Esophagus squamous epithelium (tissue), 5 donors: ENCODE measurements around the gene C3orf33. TPM values are rescaled to one million over a fixed set of nuclear protein-coding genes. Genes with fewer than 3 reads are reported as not detected.

Experiments used
- DNase-seq: peaks from one replicate; lab custom pipeline; 2025; lab: John Stamatoyannopoulos, UW
- H3K27ac ChIP-seq, 4 donors: fragments of 200-600 bp; sonication (generic); one replicate each; pipeline ENCODE4 v1.5.1; 2016 to 2019; ENCODE audit warnings: mild to moderate bottlenecking in 1 of 4
- H3K27me3 ChIP-seq, 4 donors: fragments of 200-600 bp; sonication (generic); 1 replicate in 3 of 4; 2 replicates in 1 of 4; pipeline versions ENCODE4 v1.5.1 to v1.6.0; 2017 to 2021; ENCODE audit warnings: antibody characterized with exemption in 1 of 4
- H3K36me3 ChIP-seq, 3 donors: fragments of 200-600 bp; sonication (generic); one replicate each; pipeline ENCODE4 v1.5.1; 2016 to 2019
- H3K4me1 ChIP-seq, 3 donors: fragments of 200-600 bp; sonication (generic); one replicate each; pipeline ENCODE4 v1.5.1; 2017 to 2019
- H3K4me3 ChIP-seq, 4 donors: fragments of 200-600 bp; sonication (generic); 1 replicate in 3 of 4; 2 replicates in 1 of 4; pipeline ENCODE4 v1.5.1; 2016 to 2019; ENCODE audit warnings: mild to moderate bottlenecking in 2 of 4, moderate library complexity in 1 of 4
- H3K9me3 ChIP-seq, 3 donors: fragments of 200-600 bp; sonication (generic); one replicate each; pipeline ENCODE4 v1.5.1; 2016 to 2019
- POLR2A ChIP-seq, 4 donors: fragments of 450-650 bp; IDR thresholded peaks; one replicate each; pipeline ENCODE4 v1.6.1; 2017; ENCODE audit warnings: antibody characterized with exemption in 4 of 4, mild to moderate bottlenecking in 4 of 4, moderate library complexity in 3 of 4
- WGBS, 2 donors: methylation state at CpG; one replicate each; pipeline ENCODE4 v1.1.5; 2018; 5-methylcytosine and 5-hydroxymethylcytosine counted together
- intact Hi-C: fragments of 100-400 bp; cut with DNase I; formaldehyde crosslinking; loops from one replicate; pipeline ENCODE4 v1.15.0; 2022
- total RNA-seq, 4 donors: library from RNA; depleted of rRNA; stranded (reverse); fragments of >200 nt; gene quantifications; one replicate each; pipeline ENCODE4 v1.1.0, GENCODE V29; 2016
- TF ChIP-seq, protein P1 (sequence below), 6 experiments: fragments of 450-650 bp in 4 of 6; fragments of 200-600 bp in 2 of 6; sonication (generic) in 2 of 6; IDR thresholded peaks; one replicate each; pipeline ENCODE4 v1.5.1; 2016 to 2019; ENCODE audit warnings: antibody characterized with exemption in 6 of 6, mild to moderate bottlenecking in 4 of 6, moderate library complexity in 4 of 6
- donor health status: DM: yes; HTN: yes; CAD: no.

The C3orf33 gene
- total RNA-seq, 4 donors from 2014 or later = 0.44 to 1.3 (median 0.58) TPM

DNA sequence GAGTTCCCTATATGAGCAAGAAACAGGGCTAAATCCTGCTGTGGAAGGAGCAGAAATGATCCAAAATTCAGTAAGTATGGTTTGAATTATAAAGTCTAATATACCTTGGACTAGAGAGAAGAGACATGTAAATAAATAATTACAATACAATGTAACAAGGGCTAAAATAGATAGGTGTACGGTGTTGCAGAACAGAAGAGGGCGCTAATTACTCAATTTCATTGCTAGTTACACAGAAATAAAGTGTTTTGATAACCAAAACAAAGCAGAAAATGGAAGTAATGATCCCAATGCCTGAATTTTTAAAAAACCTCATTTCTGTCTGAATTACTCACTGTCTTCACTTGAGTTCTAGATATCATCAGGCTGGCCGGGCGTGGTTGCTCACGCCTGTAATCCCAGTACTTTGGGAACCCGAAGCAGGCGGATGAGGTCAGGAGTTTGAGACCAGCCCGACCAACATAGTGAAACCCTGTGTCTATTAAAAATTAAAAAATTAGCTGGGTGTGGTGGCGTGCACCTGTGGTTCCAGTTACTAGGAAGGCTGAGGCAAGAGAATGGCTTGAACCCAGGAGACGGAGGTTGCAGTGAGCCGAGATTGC is 52.9 kb downstream of the C3orf33 start:
- TF ChIP-seq, protein P1, sequence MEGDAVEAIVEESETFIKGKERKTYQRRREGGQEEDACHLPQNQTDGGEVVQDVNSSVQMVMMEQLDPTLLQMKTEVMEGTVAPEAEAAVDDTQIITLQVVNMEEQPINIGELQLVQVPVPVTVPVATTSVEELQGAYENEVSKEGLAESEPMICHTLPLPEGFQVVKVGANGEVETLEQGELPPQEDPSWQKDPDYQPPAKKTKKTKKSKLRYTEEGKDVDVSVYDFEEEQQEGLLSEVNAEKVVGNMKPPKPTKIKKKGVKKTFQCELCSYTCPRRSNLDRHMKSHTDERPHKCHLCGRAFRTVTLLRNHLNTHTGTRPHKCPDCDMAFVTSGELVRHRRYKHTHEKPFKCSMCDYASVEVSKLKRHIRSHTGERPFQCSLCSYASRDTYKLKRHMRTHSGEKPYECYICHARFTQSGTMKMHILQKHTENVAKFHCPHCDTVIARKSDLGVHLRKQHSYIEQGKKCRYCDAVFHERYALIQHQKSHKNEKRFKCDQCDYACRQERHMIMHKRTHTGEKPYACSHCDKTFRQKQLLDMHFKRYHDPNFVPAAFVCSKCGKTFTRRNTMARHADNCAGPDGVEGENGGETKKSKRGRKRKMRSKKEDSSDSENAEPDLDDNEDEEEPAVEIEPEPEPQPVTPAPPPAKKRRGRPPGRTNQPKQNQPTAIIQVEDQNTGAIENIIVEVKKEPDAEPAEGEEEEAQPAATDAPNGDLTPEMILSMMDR (IDR thresholded peaks at IDR 0.05) = peak in 3 of 6 experiments; percentile 8 to 40 (median 10)
- no peak for TF ChIP-seq POLR2A (IDR thresholded peaks at IDR 0.05)

DNA sequence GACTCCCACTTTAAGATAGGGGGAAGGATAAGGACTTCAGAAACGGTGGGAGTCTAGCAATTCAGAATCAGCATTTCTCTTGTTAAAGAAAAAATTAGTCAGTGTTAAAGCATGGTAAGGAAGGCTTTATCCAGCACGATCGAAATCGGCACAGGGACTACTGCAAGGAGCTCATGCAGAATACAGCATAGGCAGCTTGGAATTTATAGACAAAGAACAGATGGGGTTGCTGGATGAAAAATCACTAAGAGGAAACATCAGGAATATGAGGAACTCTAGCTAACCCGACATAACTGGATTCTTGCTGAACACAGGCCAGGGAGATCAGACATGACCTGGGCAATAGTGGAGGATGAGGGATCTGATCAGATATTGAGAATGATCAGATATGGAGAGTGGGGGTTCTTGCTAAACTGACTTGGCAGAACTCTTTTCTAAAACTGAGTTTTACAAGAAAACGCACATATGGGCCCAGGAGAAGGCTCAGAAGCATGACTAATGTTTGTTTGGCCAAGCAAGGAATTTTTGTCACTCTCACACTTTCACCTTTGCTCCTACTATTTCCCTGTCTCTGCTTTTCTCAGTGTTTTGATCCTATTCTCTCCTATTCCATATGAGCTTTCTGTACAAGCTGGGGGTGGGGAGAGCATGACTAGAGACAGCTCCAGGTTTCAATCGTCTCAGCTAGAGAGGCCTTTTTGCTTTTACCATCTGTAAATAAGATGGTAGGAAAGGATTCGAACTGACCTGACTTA is 57.3 kb downstream of the C3orf33 start:
- Histone ChIP-seq H3K4me3 (no peak overlapping the region), H3K36me3 (no peaks in the 10 kb centered on the region), H3K27me3 (peaks cover 0 to 22% (median 0%) of the 10 kb centered on the region in 4 donors), H3K27ac (no peak overlapping the region), H3K9me3 (no peaks in the 10 kb centered on the region), H3K4me1 (peaks cover 5 to 27% (median 17%) of the 10 kb centered on the region in 3 donors)
- 63 to 73% methylated on average over 8 of the region's 8 CpGs for WGBS, 2 donors
- intact Hi-C loops = no loop called here
- no peak for TF ChIP-seq POLR2A (IDR thresholded peaks at IDR 0.05)
- TF ChIP-seq, protein P1 (IDR thresholded peaks at IDR 0.05) = no peak
- no peak for DNase-seq

More for the DNA sequence above, 52.9 kb downstream of the C3orf33 start:
- no peak overlapping the region for H3K27ac ChIP-seq
- H3K9me3 ChIP-seq = no peaks in the 10 kb centered on the region
- H3K27me3 ChIP-seq = peaks cover 0 to 4% (median 0%) of the 10 kb centered on the region in 4 donors
- WGBS, 2 donors = 64 to 72% methylated on average over 9 to 11 of the region's 11 CpGs
- no peaks in the 10 kb centered on the region for H3K4me1 ChIP-seq
- no peak for DNase-seq
- no peaks in the 10 kb centered on the region for H3K36me3 ChIP-seq
- intact Hi-C loops = no loop called here
- H3K4me3 ChIP-seq = no peak overlapping the region

- Histone ChIP-seq H3K27me3 (peaks cover 0 to 30% (median 2%) of the 10 kb centered on the region in 4 donors), H3K9me3 (no peaks in the 10 kb centered on the region), H3K4me3 (no peak overlapping the region), H3K4me1 (peaks cover 5 to 35% (median 20%) of the 10 kb centered on the region in 3 donors), H3K27ac (no peak overlapping the region), H3K36me3 (no peaks in the 10 kb centered on the region)
- TF ChIP-seq POLR2A (IDR thresholded peaks at IDR 0.05) = no peak
- TF ChIP-seq, protein P1 (IDR thresholded peaks at IDR 0.05) = no peak
- 73 to 75% methylated on average over 3 of the region's 3 CpGs for WGBS, 2 donors
- no peak for DNase-seq
- intact Hi-C loops = no loop called here
Observed at GRCh38 chr3:155747946-155748290, 58.2 kb downstream of the C3orf33 start.

GRCh38 chr3:155747286-155747945 is 58.7 kb downstream of the C3orf33 start:
- peaks cover 5 to 35% (median 20%) of the 10 kb centered on the region in 3 donors for H3K4me1 ChIP-seq
- peaks cover 0 to 34% (median 2%) of the 10 kb centered on the region in 4 donors for H3K27me3 ChIP-seq
- 49 to 64% methylated on average over 2 of the region's 2 CpGs for WGBS, 2 donors
- no peaks in the 10 kb centered on the region for H3K9me3 ChIP-seq
- no peak for TF ChIP-seq POLR2A (IDR thresholded peaks at IDR 0.05)
- TF ChIP-seq, protein P1 (IDR thresholded peaks at IDR 0.05) = no peak
- intact Hi-C loops = no loop called here
- H3K27ac ChIP-seq = no peak overlapping the region
- H3K4me3 ChIP-seq = no peak overlapping the region
- no peaks in the 10 kb centered on the region for H3K36me3 ChIP-seq
- DNase-seq = no peak
